Activated CD4-positive, CD25-positive, alpha-beta regulatory T cell treated with anti-CD3 and anti-CD28 coated beads, Interleukin-2, amount 50 U/mL, for 24 hours (primary cell): ENCODE data around the gene AGR2.

Experiments
- ATAC-seq, 2 donors: fragments of 150-1000 bp; cut with Tn5 transposase; one replicate each; pipeline ENCODE4 v1.10.0; 2021; ENCODE audit warnings: mild to moderate bottlenecking in 1 of 2, moderate library complexity in 1 of 2

Gene AGR2

DNA sequence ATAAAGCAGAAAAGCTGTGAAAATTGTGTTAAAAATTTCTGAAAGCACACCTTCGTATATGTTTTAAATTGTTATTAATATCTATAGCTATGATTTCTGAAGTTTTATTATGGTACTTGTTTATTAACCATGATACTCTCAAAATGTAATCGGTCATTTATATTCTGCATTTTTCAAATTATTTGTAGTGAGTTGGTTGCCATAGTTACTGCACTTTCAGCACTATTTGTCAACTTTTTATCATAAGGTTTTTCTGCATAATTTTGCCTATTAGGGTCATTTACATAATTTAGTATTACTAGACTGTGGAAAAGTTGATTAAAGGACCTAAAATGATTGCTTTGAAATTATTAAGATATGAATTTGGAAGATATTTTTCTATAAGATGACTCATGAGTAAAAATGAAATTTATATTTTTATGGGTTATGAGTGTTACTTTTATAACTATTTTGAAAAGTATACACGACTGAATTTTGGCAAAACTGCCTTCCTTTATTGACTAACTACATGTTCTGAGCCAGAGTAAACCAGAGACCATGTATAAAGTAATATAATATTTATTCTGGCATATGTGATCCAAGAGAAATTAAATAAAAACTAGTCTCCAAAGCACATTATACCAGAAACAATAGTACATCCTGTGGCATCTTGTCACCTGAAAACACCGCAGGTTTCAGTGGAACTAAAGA, 7.9 kb upstream of the AGR2 start:
- no peak for ATAC-seq

DNA sequence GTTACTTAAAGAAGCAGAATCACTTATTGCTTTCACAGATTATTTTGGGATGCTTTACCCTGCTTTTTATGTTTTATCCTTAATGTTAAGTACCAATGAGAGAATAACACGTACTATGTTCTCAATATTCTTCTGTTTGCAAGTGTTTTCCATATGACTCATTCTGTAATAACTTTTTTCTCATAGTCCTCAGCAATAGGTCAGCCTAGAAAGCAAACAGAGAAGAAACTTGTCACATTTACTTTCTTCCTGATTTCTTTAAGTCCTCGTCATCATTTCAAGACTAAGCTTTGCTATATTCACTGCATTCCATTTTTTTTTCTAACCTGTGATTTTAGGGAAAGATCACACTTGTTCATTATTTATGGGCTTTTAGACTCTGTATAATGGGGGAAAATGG, 6.8 kb upstream of the AGR2 start:
- ATAC-seq: no peak

DNA sequence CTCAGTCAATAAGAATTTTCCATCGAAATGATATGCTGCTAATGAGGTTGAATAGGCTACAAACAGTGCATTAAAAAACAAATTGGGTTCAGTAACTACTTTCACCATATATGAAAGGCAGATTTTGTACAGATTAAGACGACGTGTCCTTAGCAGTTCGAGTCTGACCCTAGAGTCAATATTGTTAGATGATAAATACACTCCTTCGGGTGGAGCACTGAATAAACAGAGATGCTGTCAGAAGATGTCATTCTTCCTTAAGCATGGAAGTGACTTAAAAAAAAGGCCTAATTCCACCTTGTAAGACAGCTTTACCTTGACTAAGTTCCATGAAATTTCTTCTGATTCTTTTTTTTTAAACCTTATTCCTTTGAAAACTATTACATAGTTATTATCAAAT, 5.8 kb upstream of the AGR2 start:
- no peak for ATAC-seq

DNA sequence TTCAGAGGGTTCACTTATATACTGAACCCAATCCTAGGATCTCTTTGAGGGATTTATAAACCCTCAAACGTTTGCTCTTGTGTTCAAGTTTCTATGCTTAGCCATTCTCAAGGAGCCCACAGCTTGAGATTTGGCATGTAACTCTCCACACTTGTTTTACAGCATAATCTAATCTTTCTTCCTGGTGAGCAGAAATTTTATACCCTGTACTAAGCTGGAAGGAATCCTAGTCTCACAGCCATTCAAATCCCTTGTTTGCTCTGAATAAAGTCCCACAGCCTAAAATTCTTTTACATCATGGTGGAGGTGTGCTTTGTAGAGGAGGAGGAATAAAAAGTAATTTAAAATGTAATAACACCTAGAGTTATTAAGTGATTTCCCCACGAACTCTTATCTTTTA, 5.3 kb upstream of the AGR2 start:
- no peak for ATAC-seq

DNA sequence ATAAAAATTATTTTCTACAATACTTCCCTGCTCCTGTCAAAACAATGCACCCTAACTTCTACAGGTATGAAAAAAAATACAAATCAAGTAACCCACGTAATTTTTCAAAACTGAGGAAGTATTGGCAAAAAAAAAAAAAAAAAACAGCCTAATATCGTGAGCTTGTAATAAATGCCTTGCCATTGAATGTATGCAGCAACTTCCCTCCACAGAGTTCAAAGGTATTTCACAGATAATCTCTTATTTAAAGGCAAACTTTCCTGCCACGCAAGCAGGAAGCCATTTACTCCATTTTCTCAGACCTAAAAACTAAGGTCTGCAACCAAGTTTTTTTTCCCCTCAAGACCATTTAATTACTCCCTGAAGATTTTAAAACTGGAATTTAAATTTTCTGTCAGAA, 642 bp upstream of the AGR2 start:
- no peak for ATAC-seq

DNA sequence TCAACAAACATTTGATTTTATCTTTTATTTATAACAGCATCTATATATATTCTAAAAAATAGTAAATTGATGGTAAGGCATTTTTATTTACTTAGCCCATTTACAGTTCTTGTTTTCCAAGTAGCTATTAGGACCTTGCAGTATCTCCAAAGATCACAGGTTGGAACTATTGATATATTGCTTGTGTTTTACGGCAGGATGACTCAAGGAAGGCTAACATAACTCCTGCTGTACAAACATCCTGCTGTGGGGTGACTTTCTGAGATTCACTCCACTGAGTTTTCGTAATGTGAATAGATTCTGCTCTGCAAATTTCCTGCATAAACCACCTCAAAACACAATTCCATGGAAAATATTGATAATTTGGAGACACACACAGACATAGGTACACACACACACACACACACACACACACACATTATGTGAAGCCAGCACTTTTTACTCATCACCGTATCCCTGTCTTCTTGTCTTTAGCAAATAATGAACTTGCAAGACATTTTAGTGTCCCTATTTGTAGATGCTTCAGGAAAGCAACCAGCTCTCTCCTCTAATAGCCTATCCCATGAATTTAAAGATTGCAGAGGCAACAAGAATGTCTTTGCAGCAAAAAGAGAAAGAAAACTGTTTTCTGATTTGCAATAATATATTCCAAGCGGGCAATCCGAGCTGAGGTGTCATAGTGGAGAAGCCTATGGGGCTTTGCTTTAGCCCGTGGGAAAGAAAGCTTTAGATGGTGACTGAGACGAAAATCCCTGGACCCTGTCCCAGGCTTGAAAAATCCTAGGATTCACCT, 722 bp downstream of the AGR2 start:
- no peak for ATAC-seq

DNA sequence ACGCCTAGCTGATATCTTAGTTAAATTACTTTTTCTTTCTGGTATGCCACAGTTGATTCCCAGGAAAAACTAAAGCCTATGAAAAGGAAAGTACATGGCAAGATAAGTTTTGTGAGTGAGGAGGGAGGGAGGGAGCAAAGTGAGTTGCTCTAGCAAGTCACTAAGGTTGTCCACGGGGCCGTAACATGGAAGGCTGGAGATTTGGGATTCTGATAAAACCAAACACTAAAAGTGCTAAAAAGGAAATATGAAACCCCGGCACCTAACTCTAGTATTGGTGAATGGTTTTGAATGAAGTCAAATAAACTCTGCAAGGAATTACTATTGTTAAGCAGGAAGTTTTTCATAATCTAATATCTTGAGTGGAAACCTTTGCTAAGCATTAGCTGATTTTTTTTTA, 1.7 kb downstream of the AGR2 start:
- no peak for ATAC-seq

DNA sequence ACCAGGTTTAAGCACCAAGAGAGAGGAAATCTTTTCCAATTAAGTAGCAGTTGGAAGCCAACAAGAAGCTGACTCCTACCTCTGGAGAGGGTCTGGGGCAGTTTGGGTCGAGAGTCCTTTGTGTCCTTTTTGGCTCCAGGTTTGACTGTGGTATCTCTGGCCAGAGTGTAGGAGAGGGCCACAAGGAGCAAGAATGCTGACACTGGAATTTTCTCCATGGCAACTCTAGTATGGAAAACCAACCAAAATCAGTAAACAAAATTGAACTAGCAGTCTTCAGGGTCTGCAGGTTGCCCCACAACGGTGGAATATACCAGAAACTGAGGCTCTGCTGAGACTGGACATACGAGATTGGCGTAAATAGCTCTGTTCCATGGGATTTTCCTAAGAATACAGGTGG, 3.2 kb downstream of the AGR2 start:
- no peak for ATAC-seq

DNA sequence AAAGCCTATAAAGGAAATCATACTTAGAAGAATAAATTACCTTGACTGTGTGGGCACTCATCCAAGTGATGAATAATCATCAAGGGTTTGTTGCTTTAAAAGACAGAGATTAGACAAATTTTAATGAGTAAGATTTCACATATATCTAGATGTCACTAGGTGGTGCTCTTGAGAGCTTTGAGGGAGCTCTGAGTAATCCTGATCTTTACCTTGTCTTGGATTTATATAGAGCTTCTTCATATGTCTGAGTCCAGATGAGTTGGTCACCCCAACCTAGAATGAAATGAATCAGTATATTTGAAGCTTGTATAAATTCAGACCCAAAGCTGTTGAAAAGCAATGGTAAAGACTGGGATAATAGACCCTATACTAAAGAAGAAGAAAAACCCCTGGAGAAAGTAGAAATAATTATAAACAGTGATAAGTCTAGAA, 3.7 kb downstream of the AGR2 start:
- peak; percentile 55 to 61 for ATAC-seq

DNA sequence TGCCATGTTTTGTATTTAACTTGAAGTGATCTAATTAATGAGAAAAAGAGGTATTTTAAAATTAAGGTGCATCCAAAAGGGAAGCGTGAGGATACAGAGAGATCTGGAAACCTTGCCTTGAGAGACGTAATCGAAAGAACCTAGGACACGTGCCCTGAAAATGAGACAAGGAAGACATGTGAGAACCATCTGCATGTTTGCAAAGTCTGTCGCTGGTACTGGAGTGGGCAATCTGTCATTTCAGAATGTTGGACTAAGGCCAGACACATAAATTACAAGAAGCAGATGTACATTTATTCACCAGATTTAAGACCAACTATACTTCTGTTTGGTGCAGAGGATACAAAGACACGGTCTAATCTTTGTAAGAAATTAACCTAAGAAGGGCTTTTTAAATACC, 9.2 kb downstream of the AGR2 start:
- no peak for ATAC-seq

DNA sequence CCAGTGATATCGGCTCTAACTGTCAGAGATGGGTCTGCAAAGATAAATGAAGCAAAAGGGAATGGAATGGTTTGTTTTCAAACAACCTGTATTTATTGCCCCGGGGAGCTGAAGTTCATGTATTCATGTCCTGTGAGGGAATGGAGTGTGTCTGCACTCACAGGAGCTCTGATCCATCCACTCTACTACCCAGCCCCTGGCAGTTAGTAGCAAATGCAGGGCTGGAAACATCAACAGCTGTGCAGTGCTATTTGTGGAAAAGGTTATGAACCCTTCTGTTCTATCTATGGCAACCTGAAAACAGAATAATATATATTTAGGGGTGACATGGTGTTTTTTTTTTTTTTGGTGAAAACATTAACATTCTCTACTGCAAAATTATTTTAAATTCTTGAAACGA, 9.8 kb downstream of the AGR2 start:
- ATAC-seq: no peak

DNA sequence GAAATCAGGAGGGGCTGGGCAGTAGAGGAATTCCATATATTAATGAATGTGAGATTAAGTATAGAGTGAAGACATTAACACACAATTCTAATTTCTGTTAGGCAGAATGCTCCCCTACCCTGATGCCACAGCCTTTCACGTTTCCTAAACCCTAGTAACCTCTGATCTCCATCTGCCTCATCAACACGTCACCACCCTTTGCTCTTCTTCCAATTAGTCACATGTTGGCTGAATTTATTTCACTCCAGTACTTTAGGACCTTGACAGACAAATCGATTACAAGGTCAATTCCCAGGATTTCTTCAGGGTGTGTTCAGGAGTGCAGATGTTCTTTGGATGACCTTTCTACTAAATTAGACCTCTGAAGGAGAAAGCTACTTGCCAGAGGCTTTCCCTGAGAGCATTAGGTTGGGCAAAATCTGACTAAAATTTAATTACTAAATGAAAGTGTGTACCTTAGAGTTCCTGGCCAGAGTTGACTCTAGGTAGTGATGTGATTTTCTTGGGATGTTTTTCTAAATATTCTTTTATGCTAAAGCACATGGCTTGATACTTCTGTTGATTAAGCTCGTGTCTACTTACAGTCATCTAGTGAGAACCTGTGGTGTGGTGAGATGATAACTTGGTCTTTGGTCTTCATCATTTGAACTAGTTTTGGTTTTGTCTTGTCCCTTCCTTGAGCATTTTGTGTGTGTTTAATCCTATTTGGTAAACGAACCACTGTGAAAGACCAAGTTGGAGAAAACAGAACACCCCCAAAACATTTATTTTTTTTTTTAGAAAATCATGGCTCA, 12.7 kb downstream of the AGR2 start:
- ATAC-seq: peak in 1 of 2 donors; percentile 48

DNA sequence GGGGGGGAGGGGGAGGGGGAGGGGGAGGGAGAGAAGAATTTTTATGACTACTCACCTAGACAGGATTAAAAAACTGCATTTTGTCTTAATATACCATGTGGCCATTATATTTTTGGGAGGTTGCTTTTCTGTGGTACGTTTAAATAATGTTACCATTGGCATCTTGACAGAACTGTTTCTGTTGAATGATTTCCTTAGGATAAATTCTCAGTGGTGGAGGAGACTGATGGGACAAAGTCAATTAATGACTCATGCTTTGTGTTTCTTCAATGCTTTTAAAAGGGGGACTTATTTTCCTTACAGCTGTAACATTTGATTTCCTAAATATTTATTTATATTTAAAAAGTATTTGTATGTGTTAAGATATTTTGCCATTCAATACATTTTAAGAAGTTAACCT, 13.7 kb downstream of the AGR2 start:
- ATAC-seq: no peak

DNA sequence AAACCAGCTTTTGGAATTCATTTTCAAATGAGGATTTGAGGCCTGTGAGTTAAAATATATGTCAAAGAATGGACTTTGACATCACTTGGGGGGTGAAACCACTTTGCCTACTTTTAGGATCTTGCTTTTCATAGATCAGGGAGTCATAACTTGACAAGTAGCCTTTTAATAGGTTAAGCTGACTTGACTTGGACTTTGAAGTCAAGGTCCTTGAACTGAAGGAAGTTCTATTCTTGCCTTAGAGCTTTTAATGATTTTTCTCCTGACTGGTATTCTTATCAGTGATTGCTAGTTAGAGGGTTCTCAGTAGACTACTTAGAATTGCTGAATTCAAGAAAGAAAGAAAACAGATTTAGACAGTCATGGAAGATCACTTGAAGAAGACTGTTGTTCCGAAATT, 17.7 kb downstream of the AGR2 start:
- no peak for ATAC-seq

DNA sequence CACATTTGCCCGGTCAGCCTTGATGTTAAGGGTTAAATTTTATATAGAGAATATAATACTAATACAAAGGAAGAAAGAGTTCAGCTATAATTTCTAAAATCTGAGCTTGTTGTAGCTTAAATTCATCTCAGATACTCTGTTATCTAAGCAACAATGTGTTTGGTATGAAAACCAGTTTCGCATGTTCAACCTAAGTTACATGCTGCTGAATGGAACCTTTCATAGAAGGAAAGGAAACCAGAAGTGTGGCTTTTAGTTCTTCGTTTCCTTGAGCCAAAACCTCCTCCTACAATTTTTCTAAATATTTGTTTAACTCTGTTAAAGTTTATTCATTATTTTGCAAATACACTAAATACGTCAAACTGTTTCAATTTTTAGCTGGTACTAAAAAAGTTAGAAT, 18.5 kb downstream of the AGR2 start:
- no peak for ATAC-seq

DNA sequence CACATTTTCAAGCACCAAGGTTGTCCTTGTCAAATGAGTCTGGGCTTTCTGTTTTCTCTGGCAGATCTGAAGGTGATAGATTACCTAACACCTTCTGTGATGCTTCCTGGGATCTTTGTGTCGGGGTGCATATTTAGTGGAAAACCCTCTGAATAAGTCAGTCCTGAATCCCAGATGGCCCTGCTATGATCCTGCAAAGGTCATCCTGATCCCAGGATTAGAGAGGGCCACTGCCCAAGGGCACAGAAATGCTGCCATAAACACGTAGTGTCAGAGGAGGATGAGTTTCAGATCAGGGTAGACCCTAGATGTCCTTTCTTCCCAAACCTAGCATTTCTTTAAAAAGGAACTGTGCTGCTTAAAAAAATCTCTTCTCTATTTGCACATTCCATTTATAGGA, 19.0 kb downstream of the AGR2 start:
- ATAC-seq: no peak

DNA sequence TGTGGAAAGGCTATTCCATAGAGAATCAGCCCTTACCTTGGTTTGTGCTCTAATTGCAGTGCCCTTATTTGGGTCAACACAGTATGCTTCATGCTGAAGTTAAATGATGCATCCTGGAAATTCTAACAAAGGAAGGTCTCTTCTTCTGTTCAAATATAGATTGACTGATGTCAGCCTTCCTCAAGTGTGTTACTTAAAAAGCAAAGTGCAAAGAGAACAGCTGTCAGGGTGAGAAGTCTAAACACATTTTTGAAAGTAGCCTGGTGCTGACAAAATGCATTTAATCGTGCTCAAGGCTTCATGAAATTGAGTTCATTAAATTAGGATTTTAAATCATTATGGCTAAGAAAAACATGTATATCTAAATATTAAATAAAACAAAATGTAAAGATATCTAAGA, 19.5 kb downstream of the AGR2 start:
- ATAC-seq: no peak

DNA sequence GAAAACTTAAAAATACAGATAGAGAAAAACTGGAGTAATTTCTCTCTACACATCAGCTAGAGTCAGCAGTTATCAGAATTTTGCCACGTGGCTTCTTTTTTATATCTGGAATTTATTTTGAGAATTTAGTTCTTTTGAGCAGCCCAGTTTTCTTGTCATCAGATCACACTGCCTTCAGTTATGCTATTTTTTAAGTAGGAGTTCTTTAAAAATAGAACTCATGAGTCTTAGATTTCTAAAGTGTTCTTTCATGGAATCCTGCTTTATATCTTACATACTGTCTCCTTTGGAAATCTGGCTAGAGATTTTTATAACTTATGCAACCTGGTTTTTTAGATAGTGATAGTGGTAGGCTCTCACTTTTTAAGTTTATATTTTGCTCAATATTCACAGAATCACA, 24.2 kb downstream of the AGR2 start:
- ATAC-seq: no peak

DNA sequence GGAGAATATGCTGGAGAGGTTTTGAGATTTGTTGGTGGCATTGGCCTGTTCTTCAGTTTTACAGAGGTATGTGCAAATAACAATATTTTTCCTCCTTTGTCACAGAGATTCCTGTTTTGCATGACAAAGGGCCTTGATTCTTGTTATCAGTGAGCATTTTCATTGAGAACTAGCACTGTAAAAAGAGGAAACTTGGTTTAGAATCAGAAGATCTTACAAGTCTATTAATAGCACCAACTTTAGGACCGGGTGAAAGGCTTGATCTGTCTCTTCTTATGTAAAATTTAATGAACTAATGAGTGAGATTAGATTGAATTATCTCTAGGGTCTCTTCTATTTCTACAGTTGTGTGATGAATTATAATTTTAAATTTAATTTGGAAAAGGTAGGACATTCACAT, 25.7 kb downstream of the AGR2 start:
- ATAC-seq: no peak

DNA sequence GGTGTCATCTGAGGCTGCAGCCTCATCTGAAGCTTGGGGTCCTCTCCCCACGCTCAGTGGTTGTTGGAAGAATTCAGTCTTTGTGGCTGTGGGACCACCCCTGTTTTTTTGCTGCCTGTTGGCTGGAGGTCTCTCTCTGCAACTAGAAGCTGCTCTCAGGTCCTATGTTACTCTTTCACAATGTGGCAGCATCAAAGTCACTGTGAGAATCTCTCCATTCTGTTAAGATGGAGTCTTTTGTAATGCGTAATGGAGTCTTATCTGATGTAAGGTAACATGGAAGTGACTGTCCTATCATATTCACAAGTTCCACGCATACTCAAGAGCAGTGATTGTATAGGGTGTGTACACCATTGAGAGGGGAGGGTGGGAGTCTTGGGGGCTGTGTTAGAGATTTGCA, 26.3 kb downstream of the AGR2 start:
- no peak for ATAC-seq

DNA sequence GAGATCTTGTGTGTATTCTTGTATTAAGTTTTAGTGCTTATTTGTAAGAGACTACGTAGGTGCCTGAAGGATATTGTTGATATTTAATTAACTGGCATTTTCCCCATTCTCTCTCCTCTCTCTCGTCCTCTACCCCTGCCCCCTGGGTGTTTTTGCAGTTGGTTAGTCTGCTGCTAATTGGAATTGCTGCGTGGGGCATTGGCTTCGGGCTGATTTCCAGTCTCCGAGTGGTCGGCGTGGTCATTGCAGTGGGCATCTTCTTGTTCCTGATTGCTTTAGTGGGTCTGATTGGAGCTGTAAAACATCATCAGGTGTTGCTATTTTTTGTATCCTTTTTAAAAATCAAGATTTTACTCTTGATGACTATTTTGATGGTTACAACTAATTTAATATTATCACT, 28.7 kb downstream of the AGR2 start:
- ATAC-seq: no peak

DNA sequence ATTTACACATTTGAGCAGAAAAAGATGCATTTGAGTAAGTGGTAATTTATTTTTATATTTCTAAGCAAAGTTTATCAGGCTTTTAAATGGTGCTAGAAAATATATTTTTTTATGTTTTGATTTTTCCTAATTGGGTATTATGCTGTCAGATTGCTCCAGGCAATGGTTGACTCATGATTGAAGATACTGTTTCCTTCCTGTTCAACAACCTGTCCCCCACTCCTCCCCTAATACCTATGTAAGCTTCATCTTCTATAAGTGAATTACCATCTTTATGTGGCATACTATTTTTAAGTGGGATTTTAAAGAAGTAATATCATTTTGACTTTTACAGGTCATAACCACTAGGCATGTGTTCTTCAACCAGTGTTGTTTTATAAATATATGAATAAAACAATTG, 29.8 kb downstream of the AGR2 start:
- ATAC-seq: no peak

DNA sequence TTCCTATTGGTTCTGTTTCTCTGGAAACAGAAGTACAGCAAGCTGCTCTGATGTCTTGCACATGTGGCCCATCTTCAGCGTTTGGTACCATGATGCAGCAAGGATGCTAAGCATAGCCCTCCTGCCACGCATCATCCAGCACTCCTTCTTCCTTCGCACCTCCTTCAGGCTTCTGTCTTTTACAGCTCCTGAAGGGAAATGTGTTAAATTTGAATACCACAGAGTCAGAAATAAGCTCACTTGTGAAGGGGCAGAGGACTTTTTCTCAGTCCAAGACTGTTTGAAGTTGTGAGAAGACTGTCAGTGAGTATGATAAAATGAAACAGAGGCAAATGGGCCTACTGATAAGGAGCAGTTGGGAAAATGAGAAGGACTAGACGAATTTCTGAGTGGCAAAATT, 30.5 kb downstream of the AGR2 start:
- no peak for ATAC-seq

DNA sequence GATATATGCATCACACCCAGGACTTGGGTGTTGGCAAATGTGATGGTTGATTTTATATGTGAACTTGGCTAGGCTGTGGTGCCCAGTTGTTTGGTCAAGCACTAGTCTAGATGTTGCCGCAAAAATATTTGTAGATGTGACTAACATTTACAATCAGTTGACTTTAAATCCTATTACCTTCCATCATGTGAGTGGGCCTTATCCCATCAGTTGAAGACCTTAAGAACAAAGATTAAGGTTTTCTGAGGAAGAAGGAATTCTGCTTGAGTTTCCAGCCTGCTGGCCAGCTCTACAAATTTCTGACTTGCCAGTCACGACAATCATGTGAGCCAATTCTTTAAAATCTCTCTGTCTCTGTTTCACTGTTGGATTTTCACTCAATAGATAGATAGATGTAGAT, 30.9 kb downstream of the AGR2 start:
- ATAC-seq: no peak
